ENCODE data around the gene RANBP9. TPM values are rescaled to one million over a fixed set of nuclear protein-coding genes. Genes with fewer than 3 reads are reported as not detected.

The RANBP9 gene
- total and polyA plus RNA-seq, 2 of the 13 experiments (the other 11 are each of a cell fraction or from before 2014, with no cell fraction given), result 26.6 to 30.6 TPM

GRCh38 chr6:13664703-13665352 is 46.8 kb downstream of the RANBP9 start (continued):
- TF ChIP-seq ZNF646 (CRISPR knock-in tag; IDR thresholded peaks at IDR 0.05), result no peak
- TF ChIP-seq KDM4B (CRISPR knock-in tag; IDR thresholded peaks at IDR 0.05), result no peak
- no peak; the same call in 1 of the 2 replicates for TF ChIP-seq HNF4A (CRISPR knock-in tag; IDR thresholded peaks at IDR 0.05)
- peak; percentile 45; the same call in 1 of the 2 replicates for TF ChIP-seq FOSL1 (CRISPR knock-in tag; IDR thresholded peaks at IDR 0.05; ENCODE audit: borderline replicate concordance)
- 0 out of 2 replicates have a peak, but pooled peaks have one; percentile 26 for TF ChIP-seq RCOR2 (CRISPR knock-in tag; IDR thresholded peaks at IDR 0.05)
- TF ChIP-seq PAXIP1 (CRISPR knock-in tag; conservative IDR thresholded peaks at IDR 0.05), result peak; percentile 43; the same call in 1 of the 2 replicates
- TF ChIP-seq GZF1 (CRISPR knock-in tag; IDR thresholded peaks at IDR 0.05), result 0 out of 2 replicates have a peak, but pooled peaks have one; percentile 73
- no peak for TF ChIP-seq U2AF2 (IDR thresholded peaks at IDR 0.05; ENCODE audit: low read depth, low read length)
- no peak for TF ChIP-seq ZBTB4 (CRISPR knock-in tag; IDR thresholded peaks at IDR 0.05; ENCODE audit: borderline replicate concordance)
